Liver (tissue), 9 donors: ENCODE data around the gene RPS6KA4. TPM values are rescaled to one million over a fixed set of nuclear protein-coding genes. Genes with fewer than 3 reads are reported as not detected.

Experiments
- DNase-seq: peaks from one replicate; pipeline ENCODE4 v3.0.0-alpha.2; 2017; ENCODE audit warnings: low spot score
- H3K27ac ChIP-seq, 2 donors: one replicate each; pipeline ENCODE4 v1.7.0; 2013; ENCODE audit warnings: inconsistent platforms in 2 of 2, low read length in 2 of 2, control low read depth in 1 of 2, low read depth in 1 of 2, mild to moderate bottlenecking in 1 of 2
- H3K27me3 ChIP-seq, 4 donors: one replicate each; pipeline versions ENCODE4 v1.6.1 to v1.7.0; 2013; ENCODE audit warnings: low read length in 3 of 4, inconsistent platforms in 1 of 4, mild to moderate bottlenecking in 1 of 4, moderate library complexity in 1 of 4; ENCODE audit not compliant: control insufficient read depth in 4 of 4, insufficient read depth in 4 of 4
- H3K36me3 ChIP-seq, 4 donors: one replicate each; pipeline versions ENCODE4 v1.6.1 to v1.7.0; 2013; ENCODE audit warnings: low read length in 3 of 4, mild to moderate bottlenecking in 3 of 4, low read depth in 1 of 4, moderate library complexity in 1 of 4; ENCODE audit not compliant: control insufficient read depth in 4 of 4, insufficient read depth in 3 of 4
- H3K4me1 ChIP-seq, 4 donors: one replicate each; pipeline versions ENCODE4 v1.6.1 to v1.7.0; 2013; ENCODE audit warnings: low read length in 3 of 4, mild to moderate bottlenecking in 3 of 4, moderate library complexity in 1 of 4; ENCODE audit not compliant: control insufficient read depth in 4 of 4, insufficient read depth in 4 of 4
- H3K4me3 ChIP-seq, 3 donors: one replicate each; pipeline versions ENCODE4 v1.6.1 to v1.7.0; 2013; ENCODE audit warnings: low read length in 3 of 3, control low read depth in 1 of 3, low read depth in 1 of 3, mild to moderate bottlenecking in 1 of 3
- H3K9ac ChIP-seq, 2 donors: one replicate each; pipeline ENCODE4 v1.7.0; 2013; ENCODE audit warnings: low read length in 2 of 2, mild to moderate bottlenecking in 2 of 2, moderate library complexity in 2 of 2, control low read depth in 1 of 2, low read depth in 1 of 2
- H3K9me3 ChIP-seq, 4 donors: one replicate each; pipeline versions ENCODE4 v1.6.1 to v1.7.0; 2013; ENCODE audit warnings: low read length in 3 of 4; ENCODE audit not compliant: control insufficient read depth in 4 of 4
- EGR1 ChIP-seq, 2 donors: IDR thresholded peaks; 2 replicates each; pipeline ENCODE4 v1.6.1; 2016 to 2018; ENCODE audit warnings: antibody characterized with exemption in 2 of 2, low read depth in 2 of 2
- FOXA1 ChIP-seq: IDR thresholded peaks from 2 replicates; pipeline ENCODE4 v1.6.1; 2016; ENCODE audit warnings: antibody characterized with exemption
- FOXA2 ChIP-seq: IDR thresholded peaks from 2 replicates; pipeline ENCODE4 v1.6.1; 2016; ENCODE audit warnings: antibody characterized with exemption
- GABPA ChIP-seq, 2 donors: IDR thresholded peaks in 1 of 2; conservative IDR thresholded peaks in 1 of 2; 2 replicates each; pipeline ENCODE4 v1.6.1; 2016; ENCODE audit warnings: antibody characterized with exemption in 2 of 2, mild to moderate bottlenecking in 1 of 2, moderate library complexity in 1 of 2
- HNF4A ChIP-seq, 2 donors: conservative IDR thresholded peaks; 2 replicates each; pipeline ENCODE4 v1.6.1; 2016; ENCODE audit warnings: antibody characterized with exemption in 2 of 2, mild to moderate bottlenecking in 2 of 2
- HNF4G ChIP-seq: IDR thresholded peaks from 2 replicates; pipeline ENCODE4 v1.6.1; 2016; ENCODE audit warnings: antibody characterized with exemption
- JUND ChIP-seq, 2 donors: IDR thresholded peaks; 2 replicates each; pipeline ENCODE4 v1.6.1; 2016; ENCODE audit warnings: antibody characterized with exemption in 2 of 2
- NR2F2 ChIP-seq: IDR thresholded peaks from 2 replicates; pipeline ENCODE4 v1.6.1; 2016; ENCODE audit warnings: antibody characterized with exemption
- RAD21 ChIP-seq, 2 donors: IDR thresholded peaks; 2 replicates each; pipeline ENCODE4 v1.6.1; 2016; ENCODE audit warnings: antibody characterized with exemption in 2 of 2, mild to moderate bottlenecking in 2 of 2
- REST ChIP-seq: IDR thresholded peaks from 2 replicates; pipeline ENCODE4 v1.6.1; 2016; ENCODE audit warnings: antibody characterized with exemption, mild to moderate bottlenecking
- RXRA ChIP-seq, 2 donors: IDR thresholded peaks; 2 replicates each; pipeline ENCODE4 v1.6.1; 2017 to 2018; ENCODE audit warnings: antibody characterized with exemption in 2 of 2, mild to moderate bottlenecking in 1 of 2
- SP1 ChIP-seq: IDR thresholded peaks from 2 replicates; pipeline ENCODE4 v1.6.1; 2018; ENCODE audit warnings: antibody characterized with exemption, mild to moderate bottlenecking
- TAF1 ChIP-seq: conservative IDR thresholded peaks from 2 replicates; pipeline ENCODE4 v1.6.1; 2016; ENCODE audit warnings: antibody characterized with exemption, mild to moderate bottlenecking
- YY1 ChIP-seq: IDR thresholded peaks from 2 replicates; pipeline ENCODE4 v1.6.1; 2016; ENCODE audit warnings: antibody characterized with exemption, mild to moderate bottlenecking
- ZBTB33 ChIP-seq: IDR thresholded peaks from 2 replicates; pipeline ENCODE4 v1.6.1; 2016; ENCODE audit warnings: antibody characterized with exemption
- WGBS: extraction: QIAGEN DNeasy Blood & Tissue Kit; methylation state at CpG from one replicate; pipeline ENCODE4 v1.1.7; 2013; 5-methylcytosine and 5-hydroxymethylcytosine counted together
- polyA plus RNA-seq, 2 donors: library from polyadenylated mRNA; stranded (reverse) in 1 of 2; unstranded in 1 of 2; fragments of 200-250 nt in 1 of 2; fragments of >200 nt in 1 of 2; fragmentation: Nextera tagmentation in 1 of 2; extraction: Ambion mirVana in 1 of 2; gene quantifications; one replicate each; pipeline versions ENCODE4 v1.2.1 to v1.2.3, GENCODE V29; 2013 to 2015
- total RNA-seq, 2 donors: library from RNA; depleted of rRNA; stranded (reverse); fragments of >200 nt; gene quantifications; one replicate each; pipeline ENCODE4 v1.2.3, GENCODE V29; 2014
- TF ChIP-seq, protein P1 (sequence below): fragments of 150-350 bp; IDR thresholded peaks from 2 replicates; pipeline ENCODE4 v1.5.1; 2017; ENCODE audit warnings: improper control_type of control experiment, low read depth, low read length; ENCODE audit not compliant: missing input control
- TF ChIP-seq, protein P2 (sequence below): IDR thresholded peaks from 2 replicates; pipeline ENCODE4 v1.6.1; 2016; ENCODE audit warnings: antibody characterized with exemption
- TF ChIP-seq, protein P3 (sequence below): IDR thresholded peaks from 2 replicates; pipeline ENCODE4 v1.6.1; 2016; ENCODE audit warnings: antibody characterized with exemption
- donor health status: healthy.
- donor health status: healthy.
- donor health status: healthy.
- donor health status: healthy.
- donor health status: healthy.

Gene RPS6KA4
- total and polyA plus RNA-seq, 4 donors, result 2.0 to 13.5 (median 10.0) TPM

GRCh38 chr11:64317325-64317960, 41.5 kb upstream of the RPS6KA4 start, which contains the start of gene TRMT112 (continued):
- TF ChIP-seq REST (no peak), NR2F2 (peak; percentile 57), HNF4A (conservative IDR thresholded peaks at IDR 0.05) (peak in 1 of 2 donors; percentile 16), HNF4G (no peak), EGR1 (IDR thresholded peaks at IDR 0.05; ENCODE audit: low read depth in 2 of 2) (peak in 1 of 2 donors; percentile 68)
- TF ChIP-seq, protein P1, sequence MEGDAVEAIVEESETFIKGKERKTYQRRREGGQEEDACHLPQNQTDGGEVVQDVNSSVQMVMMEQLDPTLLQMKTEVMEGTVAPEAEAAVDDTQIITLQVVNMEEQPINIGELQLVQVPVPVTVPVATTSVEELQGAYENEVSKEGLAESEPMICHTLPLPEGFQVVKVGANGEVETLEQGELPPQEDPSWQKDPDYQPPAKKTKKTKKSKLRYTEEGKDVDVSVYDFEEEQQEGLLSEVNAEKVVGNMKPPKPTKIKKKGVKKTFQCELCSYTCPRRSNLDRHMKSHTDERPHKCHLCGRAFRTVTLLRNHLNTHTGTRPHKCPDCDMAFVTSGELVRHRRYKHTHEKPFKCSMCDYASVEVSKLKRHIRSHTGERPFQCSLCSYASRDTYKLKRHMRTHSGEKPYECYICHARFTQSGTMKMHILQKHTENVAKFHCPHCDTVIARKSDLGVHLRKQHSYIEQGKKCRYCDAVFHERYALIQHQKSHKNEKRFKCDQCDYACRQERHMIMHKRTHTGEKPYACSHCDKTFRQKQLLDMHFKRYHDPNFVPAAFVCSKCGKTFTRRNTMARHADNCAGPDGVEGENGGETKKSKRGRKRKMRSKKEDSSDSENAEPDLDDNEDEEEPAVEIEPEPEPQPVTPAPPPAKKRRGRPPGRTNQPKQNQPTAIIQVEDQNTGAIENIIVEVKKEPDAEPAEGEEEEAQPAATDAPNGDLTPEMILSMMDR, result no peak

DNA sequence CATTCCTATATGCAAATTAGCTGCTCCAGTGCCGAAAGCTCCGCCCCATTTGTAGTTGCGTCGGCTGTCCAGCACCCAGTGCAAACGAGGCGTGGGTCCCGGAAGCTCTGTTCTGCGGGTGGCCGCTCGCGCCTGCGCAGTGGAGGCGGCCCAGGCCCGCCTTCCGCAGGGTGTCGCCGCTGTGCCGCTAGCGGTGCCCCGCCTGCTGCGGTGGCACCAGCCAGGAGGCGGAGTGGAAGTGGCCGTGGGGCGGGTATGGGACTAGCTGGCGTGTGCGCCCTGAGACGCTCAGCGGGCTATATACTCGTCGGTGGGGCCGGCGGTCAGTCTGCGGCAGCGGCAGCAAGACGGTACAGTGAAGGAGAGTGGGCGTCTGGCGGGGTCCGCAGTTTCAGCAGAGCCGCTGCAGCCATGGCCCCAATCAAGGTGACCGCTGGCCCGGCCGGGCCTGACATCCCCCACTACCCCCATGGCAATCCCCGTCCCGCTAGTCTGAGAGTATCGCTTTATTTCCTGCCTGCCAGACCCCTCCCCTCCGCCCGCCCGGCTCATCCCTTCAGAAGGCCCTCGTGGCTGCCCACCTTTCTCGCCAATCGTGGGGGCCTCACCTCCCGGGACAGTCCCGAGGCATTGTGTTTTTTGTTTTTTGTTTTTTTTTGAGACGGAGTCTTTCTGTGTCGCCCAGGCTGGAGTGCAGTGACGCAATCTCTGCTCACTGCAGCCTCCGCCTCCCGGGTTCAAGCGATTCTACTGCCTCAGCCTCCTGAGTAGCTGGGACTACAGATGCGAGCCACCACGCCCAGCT, 40.8 kb upstream of the RPS6KA4 start, which contains the start of gene PRDX5:
PRDX5 (plus strand) TSS at position 161 of the 805 bp plus-strand sequence; CDS start at position 256, 95 bp downstream.
- peak within 1 kb of the TSS; percentile 93 to 98 for H3K27ac ChIP-seq
- peaks cover 5 to 36% (median 26%) of the 10 kb centered on the region in 4 donors for H3K4me1 ChIP-seq
- H3K9me3 ChIP-seq, result no peaks in the 10 kb centered on the region
- under 1% methylated on average over 61 of the region's 61 CpGs for WGBS
- TF ChIP-seq HNF4A (conservative IDR thresholded peaks at IDR 0.05) (no peak), RAD21 (IDR thresholded peaks at IDR 0.05) (peak; percentile 60 to 71), NR2F2 (no peak), FOXA2 (peak; percentile 2), FOXA1 (no peak), EGR1 (IDR thresholded peaks at IDR 0.05; ENCODE audit: low read depth in 2 of 2) (no peak), SP1 (no peak), YY1 (peak; percentile 39), REST (peak; percentile 94), JUND (IDR thresholded peaks at IDR 0.05) (no peak), HNF4G (no peak), ZBTB33 (no peak), GABPA (IDR thresholded peaks at IDR 0.05 in 1 of 2, conservative IDR thresholded peaks at IDR 0.05 in 1 of 2) (no peak), RXRA (IDR thresholded peaks at IDR 0.05) (no peak), TAF1 (no peak)
- TF ChIP-seq, protein P1, result peak; percentile 32
- TF ChIP-seq, protein P2, sequence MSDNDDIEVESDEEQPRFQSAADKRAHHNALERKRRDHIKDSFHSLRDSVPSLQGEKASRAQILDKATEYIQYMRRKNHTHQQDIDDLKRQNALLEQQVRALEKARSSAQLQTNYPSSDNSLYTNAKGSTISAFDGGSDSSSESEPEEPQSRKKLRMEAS, result no peak
- TF ChIP-seq, protein P3, sequence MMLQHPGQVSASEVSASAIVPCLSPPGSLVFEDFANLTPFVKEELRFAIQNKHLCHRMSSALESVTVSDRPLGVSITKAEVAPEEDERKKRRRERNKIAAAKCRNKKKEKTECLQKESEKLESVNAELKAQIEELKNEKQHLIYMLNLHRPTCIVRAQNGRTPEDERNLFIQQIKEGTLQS, result peak; percentile 19
- DNase-seq, result peak; percentile 92
- H3K9ac ChIP-seq, result peak within 1 kb of the TSS; percentile 61 to 77
- no peaks in the 10 kb centered on the region for H3K27me3 ChIP-seq
- peaks cover 4 to 40% (median 12%) of the 10 kb centered on the region in 4 donors for H3K36me3 ChIP-seq
- peak within 1 kb of the TSS; percentile 63 to 77 (median 76) for H3K4me3 ChIP-seq
